Stimulated activated CD8-positive, alpha-beta memory T cell treated with anti-CD3 and anti-CD28 coated beads, Interleukin-12 subunit alpha, Interleukin-12 subunit beta, amount 100 ng/mL, for 1 hour (primary cell): Measurements from ENCODE around the gene MPC1.
"Not testable (repeated sequence)": the region's sequence is repeated elsewhere in the genome, so short reads cannot be mapped to it uniquely, and the experiment has no call there.

Source experiments
- DNase-seq: peaks from one replicate; pipeline ENCODE4 v3.0.0-alpha.2; 2020; ENCODE audit warnings: low read depth

Gene MPC1

GRCh38 chr6:166406197-166406596, 23.5 kb upstream of the MPC1 start:
- no peak for DNase-seq

- DNase-seq, result no peak
Observed at GRCh38 chr6:166405386-166405785, 22.6 kb upstream of the MPC1 start.

GRCh38 chr6:166402582-166403277, 20.0 kb upstream of the MPC1 start:
- no peak for DNase-seq

GRCh38 chr6:166400649-166401250, 18.0 kb upstream of the MPC1 start:
- DNase-seq, result not testable (repeated sequence)

- no peak for DNase-seq
Observed at GRCh38 chr6:166400181-166400580, 17.4 kb upstream of the MPC1 start.

GRCh38 chr6:166398348-166398747, 15.6 kb upstream of the MPC1 start:
- DNase-seq, result no peak

- DNase-seq, result no peak
Observed at GRCh38 chr6:166397849-166398248, 15.1 kb upstream of the MPC1 start.

- DNase-seq, result no peak
Observed at GRCh38 chr6:166395778-166396177, 13.0 kb upstream of the MPC1 start.

- DNase-seq, result no peak
Observed at GRCh38 chr6:166395351-166395750, 12.6 kb upstream of the MPC1 start.

GRCh38 chr6:166394036-166394892, 11.5 kb upstream of the MPC1 start:
- DNase-seq, result no peak

GRCh38 chr6:166393535-166393823, 10.7 kb upstream of the MPC1 start:
- DNase-seq, result no peak

GRCh38 chr6:166392755-166393534, 10.2 kb upstream of the MPC1 start:
- not testable (repeated sequence) for DNase-seq

GRCh38 chr6:166389119-166389518, 6.4 kb upstream of the MPC1 start:
- no peak for DNase-seq

GRCh38 chr6:166388290-166389004, 5.7 kb upstream of the MPC1 start:
- DNase-seq, result no peak

- no peak for DNase-seq
Observed at GRCh38 chr6:166387642-166388289, 5.0 kb upstream of the MPC1 start.

GRCh38 chr6:166387098-166387497, 4.4 kb upstream of the MPC1 start:
- not testable (repeated sequence) for DNase-seq

- no peak for DNase-seq
Observed at GRCh38 chr6:166386111-166386510, 3.4 kb upstream of the MPC1 start.

GRCh38 chr6:166383802-166384363, 1.1 kb upstream of the MPC1 start:
- not testable (repeated sequence) for DNase-seq

- DNase-seq, result no peak
Observed at GRCh38 chr6:166382500-166382932, 224 bp downstream of the MPC1 start.

GRCh38 chr6:166381733-166382499, 824 bp downstream of the MPC1 start:
- peak; percentile 31 for DNase-seq
